IMR-90 (cell line): ENCODE data around the gene ADAMTS13. TPM values are rescaled to one million over a fixed set of nuclear protein-coding genes. Genes with fewer than 3 reads are reported as not detected.

Experiments used
- ATAC-seq: fragments of 200-7000 bp; cut with Tn5 transposase; 2 replicates; pipeline ENCODE4 v1.9.1; 2020; ENCODE audit warnings: low read depth, mild to moderate bottlenecking, moderate library complexity
- BruUV-seq: library from RNA; stranded (reverse); fragments of 400-500 nt; replicated peaks from 2 replicates; lab custom pipeline; 2021; lab: Mats Ljungman, UMichigan
- CTCF ChIA-PET: fragments of 300-600 bp; formaldehyde crosslinking; extraction: SDS; loops from one replicate; lab custom pipeline; 2021; ENCODE audit warnings: antibody characterized with exemption; lab: Yijun Ruan, JAX
- POLR2A ChIA-PET: fragments of 300-600 bp; sonication (Branson Sonifier 250); formaldehyde crosslinking; loops from one replicate; lab custom pipeline; 2022; ENCODE audit warnings: antibody characterized with exemption; ENCODE audit not compliant: unreplicated experiment; lab: Charles Lee
- DNase-seq: peaks from one replicate; pipeline ENCODE4 v3.0.0; 2013
- H2AFZ ChIP-seq: replicated peaks from 2 replicates; pipeline ENCODE3; 2013; ENCODE audit warnings: low read length, mild to moderate bottlenecking; ENCODE audit not compliant: poor library complexity
- H2AK5ac ChIP-seq: 2 replicates; pipeline ENCODE4 v1.6.1; 2013; ENCODE audit warnings: low read depth, low read length, inconsistent platforms
- H2AK9ac ChIP-seq: replicated peaks from 2 replicates; pipeline ENCODE3; 2013; ENCODE audit warnings: mild to moderate bottlenecking, low read depth, low read length, moderate library complexity; ENCODE audit not compliant: poor library complexity
- H2BK120ac ChIP-seq: 2 replicates; pipeline ENCODE4 v1.6.1; 2013; ENCODE audit warnings: low read depth, low read length, inconsistent platforms
- H2BK15ac ChIP-seq: 3 replicates; pipeline ENCODE4 v1.6.1; 2013; ENCODE audit warnings: low read depth, low read length, inconsistent platforms
- H2BK20ac ChIP-seq: 2 replicates; pipeline ENCODE4 v1.6.1; 2013; ENCODE audit warnings: low read depth, mild to moderate bottlenecking, inconsistent platforms, low read length, moderate library complexity
- H2BK5ac ChIP-seq: 2 replicates; pipeline ENCODE4 v1.6.1; 2013; ENCODE audit warnings: mild to moderate bottlenecking, low read depth, low read length, inconsistent platforms; ENCODE audit not compliant: poor library complexity, severe bottlenecking
- H3K14ac ChIP-seq: replicated peaks from 2 replicates; pipeline ENCODE4 v1.6.1; 2013; ENCODE audit warnings: low read depth, low read length, inconsistent platforms
- H3K18ac ChIP-seq: 2 replicates; pipeline ENCODE4 v1.6.1; 2013; ENCODE audit warnings: low read depth, low read length, control low read depth
- H3K23ac ChIP-seq: 2 replicates; pipeline ENCODE4 v1.6.1; 2013; ENCODE audit warnings: low read depth, low read length, inconsistent platforms
- H3K27ac ChIP-seq: 2 replicates; pipeline ENCODE4 v1.5.1; 2013; ENCODE audit warnings: mild to moderate bottlenecking, control low read depth, low read length; ENCODE audit not compliant: insufficient read depth
- H3K27me3 ChIP-seq: 2 replicates; pipeline ENCODE4 v1.6.1; 2013; ENCODE audit warnings: low read length; ENCODE audit not compliant: control insufficient read depth, insufficient read depth
- H3K36me3 ChIP-seq: 2 replicates; pipeline ENCODE4 v1.6.1; 2013; ENCODE audit warnings: low read length, mixed read lengths; ENCODE audit not compliant: control insufficient read depth, insufficient read depth
- H3K4ac ChIP-seq: 2 replicates; pipeline ENCODE4 v1.6.1; 2013; ENCODE audit warnings: low read depth, low read length, inconsistent platforms
- H3K4me1 ChIP-seq: 2 replicates; pipeline ENCODE4 v1.6.1; 2013; ENCODE audit warnings: low read length, mixed read lengths; ENCODE audit not compliant: control insufficient read depth, insufficient read depth
- H3K4me2 ChIP-seq: 2 replicates; pipeline ENCODE4 v1.6.1; 2013; ENCODE audit warnings: low read depth, mild to moderate bottlenecking, control low read depth, low read length, moderate library complexity
- H3K4me3 ChIP-seq: 2 replicates; pipeline ENCODE4 v1.5.1; 2013; ENCODE audit warnings: low read depth, mild to moderate bottlenecking, control low read depth, low read length, moderate library complexity; ENCODE audit not compliant: insufficient read depth
- H3K56ac ChIP-seq: 2 replicates; pipeline ENCODE4 v1.6.1; 2013; ENCODE audit warnings: low read length, inconsistent platforms; ENCODE audit not compliant: insufficient read depth; ENCODE audit errors: extremely low read depth
- H3K79me1 ChIP-seq, 2 experiments: 2 replicates each; pipeline ENCODE4 v1.6.1; 2013; ENCODE audit warnings: low read length in 2 of 2, inconsistent platforms in 1 of 2, low read depth in 1 of 2
- H3K9ac ChIP-seq: 2 replicates; pipeline ENCODE4 v1.6.1; 2013; ENCODE audit warnings: low read depth, low read length, control low read depth
- H3K9me1 ChIP-seq: 2 replicates; pipeline ENCODE4 v1.6.1; 2013; ENCODE audit warnings: low read length, inconsistent platforms; ENCODE audit not compliant: insufficient read depth
- H3K9me3 ChIP-seq: 2 replicates; pipeline ENCODE4 v1.6.1; 2013; ENCODE audit warnings: low read length; ENCODE audit not compliant: control insufficient read depth, insufficient read depth
- H4K20me1 ChIP-seq: 2 replicates; pipeline ENCODE4 v1.6.1; 2013; ENCODE audit warnings: low read length, inconsistent platforms; ENCODE audit not compliant: insufficient read depth
- H4K5ac ChIP-seq: 2 replicates; pipeline ENCODE4 v1.6.1; 2013; ENCODE audit warnings: mild to moderate bottlenecking, low read depth, low read length, control low read depth
- H4K8ac ChIP-seq, 2 experiments: 2 replicates each; pipeline ENCODE4 v1.6.1; 2013; ENCODE audit warnings: low read depth in 2 of 2, low read length in 2 of 2, control low read depth in 1 of 2, inconsistent platforms in 1 of 2
- H4K91ac ChIP-seq: 2 replicates; pipeline ENCODE4 v1.6.1; 2013; ENCODE audit warnings: low read depth, low read length, inconsistent platforms; ENCODE audit not compliant: insufficient read depth
- BHLHE40 ChIP-seq: fragments of 150-350 bp; IDR thresholded peaks from 2 replicates; pipeline ENCODE4 v1.6.1; 2016; ENCODE audit warnings: mild to moderate bottlenecking, low read depth, low read length
- CEBPB ChIP-seq: IDR thresholded peaks from 2 replicates; pipeline ENCODE4 v1.6.1; 2012; ENCODE audit warnings: low read depth, low read length, improper control_type of control experiment
- CHD1 ChIP-seq: IDR thresholded peaks from 2 replicates; pipeline ENCODE4 v1.6.1; 2012; ENCODE audit warnings: low read depth, low read length, improper control_type of control experiment
- FOS ChIP-seq: fragments of 150-350 bp; IDR thresholded peaks from 2 replicates; pipeline ENCODE4 v1.6.1; 2016; ENCODE audit warnings: low read depth, low read length
- MAFK ChIP-seq: IDR thresholded peaks from 2 replicates; pipeline ENCODE4 v1.6.1; 2012; ENCODE audit warnings: low read depth, low read length, improper control_type of control experiment
- MAZ ChIP-seq: IDR thresholded peaks from 2 replicates; pipeline ENCODE4 v1.6.1; 2012; ENCODE audit warnings: low read depth, mild to moderate bottlenecking, low read length, improper control_type of control experiment, moderate library complexity, borderline replicate concordance
- MXI1 ChIP-seq: IDR thresholded peaks from 2 replicates; pipeline ENCODE4 v1.6.1; 2012; ENCODE audit warnings: low read depth, mild to moderate bottlenecking, low read length, moderate library complexity, borderline replicate concordance
- NFE2L2 ChIP-seq: fragments of 150-350 bp; IDR thresholded peaks from 2 replicates; pipeline ENCODE4 v1.6.1; 2016; ENCODE audit warnings: low read depth, mild to moderate bottlenecking, low read length
- POLR2A ChIP-seq: IDR thresholded peaks from 2 replicates; pipeline ENCODE4 v1.6.1; 2012; ENCODE audit warnings: mild to moderate bottlenecking, low read depth, low read length
- RAD21 ChIP-seq: IDR thresholded peaks from 2 replicates; pipeline ENCODE4 v1.6.1; 2012; ENCODE audit warnings: low read length, improper control_type of control experiment
- RCOR1 ChIP-seq: IDR thresholded peaks from 2 replicates; pipeline ENCODE4 v1.6.1; 2012; ENCODE audit warnings: mild to moderate bottlenecking, low read length, improper control_type of control experiment; ENCODE audit not compliant: insufficient replicate concordance
- RFX5 ChIP-seq: IDR thresholded peaks from 2 replicates; pipeline ENCODE4 v1.8.0; 2012; ENCODE audit warnings: low read depth, mild to moderate bottlenecking, low read length, moderate library complexity
- SMC3 ChIP-seq: fragments of 150-350 bp; IDR thresholded peaks from 2 replicates; pipeline ENCODE4 v1.6.1; 2016; ENCODE audit warnings: low read depth, mild to moderate bottlenecking, antibody characterized with exemption, low read length, moderate library complexity
- WGBS, 2 experiments: methylation state at CpG; one replicate each; pipeline versions ENCODE4 v1.1.5 to v1.1.7; 2013; ENCODE audit warnings: missing lambda C conversion rate in 2 of 2; ENCODE audit not compliant: insufficient read length in 1 of 2; ENCODE audit errors: extremely low coverage in 2 of 2; 5-methylcytosine and 5-hydroxymethylcytosine counted together
- dilution Hi-C: fragments of 300-500 bp; cut with HindIII; formaldehyde crosslinking; loops from one replicate; pipeline ENCODE4 v1.14.3; 2018; ENCODE audit warnings: low sequenced_read_pairs; ENCODE audit not compliant: unreplicated experiment
- in situ Hi-C: fragments of 300-500 bp; cut with MboI; formaldehyde crosslinking; loops from 3 replicates; pipeline ENCODE4 v1.14.3; 2019; ENCODE audit warnings: low sequenced_read_pairs, inconsistent platforms, mixed read lengths
- intact Hi-C: fragments of 100-400 bp; cut with micrococcal nuclease; formaldehyde crosslinking; loops from 2 replicates; pipeline ENCODE4 v1.10.0; 2022
- polyA plus RNA-seq, 3 experiments: library from polyadenylated mRNA; depleted of rRNA; stranded (reverse); fragments of >200 nt; gene quantifications; 2 replicates each; pipeline ENCODE4 v1.2.3, GENCODE V29; 2012; ENCODE audit warnings: low replicate concordance in 1 of 3
- total RNA-seq: library from RNA; depleted of rRNA; stranded (reverse); fragments of >200 nt; gene quantifications from 2 replicates; pipeline ENCODE4 v1.2.3, GENCODE V29; 2012
- TF ChIP-seq, protein P1 (sequence below): conservative IDR thresholded peaks from 2 replicates; pipeline ENCODE4 v1.5.1; 2012; ENCODE audit warnings: mild to moderate bottlenecking, low read depth, low read length, improper control_type of control experiment
- TF ChIP-seq, protein P2 (sequence below): fragments of 150-350 bp; IDR thresholded peaks from 2 replicates; pipeline ENCODE4 v1.6.1; 2016; ENCODE audit warnings: low read depth, mild to moderate bottlenecking, low read length, moderate library complexity, borderline replicate concordance

ADAMTS13 gene
- total and polyA plus RNA-seq, 2 of the 4 experiments (the other 2 are of a cell fraction) = 0.18 to 2.8 TPM

DNA sequence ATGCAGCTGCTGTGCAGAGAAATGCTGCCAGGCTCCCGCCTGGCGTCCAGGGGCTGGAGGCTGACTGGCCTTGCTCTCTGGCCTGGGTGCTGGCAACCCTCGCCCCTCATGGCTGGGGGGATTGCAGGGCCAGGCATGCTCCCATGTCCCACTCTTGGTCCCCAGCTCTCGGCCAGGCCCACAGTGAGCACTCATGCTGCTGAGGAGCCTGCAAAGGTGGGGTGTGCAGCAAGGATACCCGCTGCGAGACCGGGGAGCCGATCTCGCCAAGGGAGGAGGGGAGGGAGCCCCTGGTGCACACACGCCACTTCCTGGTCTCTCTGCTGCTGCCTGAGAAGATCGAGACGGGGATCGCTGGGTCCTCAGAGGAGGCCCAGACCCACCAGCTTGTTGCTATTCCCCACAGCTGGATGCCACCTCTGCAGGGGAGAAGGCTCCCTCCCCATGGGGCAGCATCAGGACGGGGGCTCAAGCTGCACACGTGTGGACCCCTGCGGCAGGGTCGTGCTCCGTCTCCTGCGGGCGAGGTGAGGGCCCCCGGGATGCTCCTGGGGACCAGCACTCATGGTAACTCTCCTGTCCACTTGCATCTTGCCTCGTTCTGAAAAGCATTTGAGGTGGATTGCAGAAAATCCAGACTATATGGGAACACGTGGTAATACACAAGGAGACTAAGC, 23.3 kb downstream of the ADAMTS13 start:
- Histone ChIP-seq H3K27me3 (peaks cover 15% of the 10 kb centered on the region), H4K20me1 (no peaks in the 10 kb centered on the region; the same call in 1 of the 2 replicates), H4K5ac (no peak overlapping the region), H3K9ac (no peak overlapping the region), H3K56ac (no peak overlapping the region), H3K14ac (no peak overlapping the region), H4K91ac (no peak overlapping the region), H2AK9ac (no peak overlapping the region), H3K4me2 (no peak overlapping the region), H2BK20ac (no peak overlapping the region), H3K4me1 (no peaks in the 10 kb centered on the region), H3K4ac (no peak overlapping the region), H3K9me1 (no peaks in the 10 kb centered on the region), H3K23ac (no peak overlapping the region), H3K36me3 (no peaks in the 10 kb centered on the region), H3K27ac (no peak overlapping the region), H4K8ac (no peak overlapping the region), H3K79me1 (no peaks in the 10 kb centered on the region), H3K9me3 (no peaks in the 10 kb centered on the region), H2AK5ac (no peak overlapping the region), H2BK15ac (no peak overlapping the region), H3K4me3 (no peak overlapping the region), H3K18ac (no peak overlapping the region), H2AFZ (no peak overlapping the region), H2BK120ac (no peak overlapping the region), H2BK5ac (no peak overlapping the region)
- no TSS peak for BruUV-seq
- in situ Hi-C loops (no loop called here), intact Hi-C loops (no loop called here), dilution Hi-C loops (no loop called here)
- 64% methylated on average over 5 of the region's 23 CpGs; no CpG with 5 or more reads in 1 of the 2 experiments for WGBS, 2 experiments
- CTCF ChIA-PET = no interaction called here
- DNase-seq = no peak
- POLR2A ChIA-PET = interaction anchor here (1.1 kb wide), 1 partner anchor 14 kb away, joined by 3 read pairs; no protein-coding TSS in a partner anchor
- ATAC-seq = no peak
- TF ChIP-seq MAFK = no peak
- TF ChIP-seq SMC3 = no peak
- no peak for TF ChIP-seq NFE2L2
- TF ChIP-seq CEBPB = no peak
- TF ChIP-seq POLR2A = no peak
- TF ChIP-seq, protein P1, sequence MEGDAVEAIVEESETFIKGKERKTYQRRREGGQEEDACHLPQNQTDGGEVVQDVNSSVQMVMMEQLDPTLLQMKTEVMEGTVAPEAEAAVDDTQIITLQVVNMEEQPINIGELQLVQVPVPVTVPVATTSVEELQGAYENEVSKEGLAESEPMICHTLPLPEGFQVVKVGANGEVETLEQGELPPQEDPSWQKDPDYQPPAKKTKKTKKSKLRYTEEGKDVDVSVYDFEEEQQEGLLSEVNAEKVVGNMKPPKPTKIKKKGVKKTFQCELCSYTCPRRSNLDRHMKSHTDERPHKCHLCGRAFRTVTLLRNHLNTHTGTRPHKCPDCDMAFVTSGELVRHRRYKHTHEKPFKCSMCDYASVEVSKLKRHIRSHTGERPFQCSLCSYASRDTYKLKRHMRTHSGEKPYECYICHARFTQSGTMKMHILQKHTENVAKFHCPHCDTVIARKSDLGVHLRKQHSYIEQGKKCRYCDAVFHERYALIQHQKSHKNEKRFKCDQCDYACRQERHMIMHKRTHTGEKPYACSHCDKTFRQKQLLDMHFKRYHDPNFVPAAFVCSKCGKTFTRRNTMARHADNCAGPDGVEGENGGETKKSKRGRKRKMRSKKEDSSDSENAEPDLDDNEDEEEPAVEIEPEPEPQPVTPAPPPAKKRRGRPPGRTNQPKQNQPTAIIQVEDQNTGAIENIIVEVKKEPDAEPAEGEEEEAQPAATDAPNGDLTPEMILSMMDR = no peak
- no peak for TF ChIP-seq CHD1
- TF ChIP-seq RCOR1 = no peak
- no peak for TF ChIP-seq MXI1
- no peak for TF ChIP-seq RAD21
- TF ChIP-seq MAZ = no peak
- TF ChIP-seq FOS = no peak
- TF ChIP-seq BHLHE40 = no peak
- TF ChIP-seq, protein P2, sequence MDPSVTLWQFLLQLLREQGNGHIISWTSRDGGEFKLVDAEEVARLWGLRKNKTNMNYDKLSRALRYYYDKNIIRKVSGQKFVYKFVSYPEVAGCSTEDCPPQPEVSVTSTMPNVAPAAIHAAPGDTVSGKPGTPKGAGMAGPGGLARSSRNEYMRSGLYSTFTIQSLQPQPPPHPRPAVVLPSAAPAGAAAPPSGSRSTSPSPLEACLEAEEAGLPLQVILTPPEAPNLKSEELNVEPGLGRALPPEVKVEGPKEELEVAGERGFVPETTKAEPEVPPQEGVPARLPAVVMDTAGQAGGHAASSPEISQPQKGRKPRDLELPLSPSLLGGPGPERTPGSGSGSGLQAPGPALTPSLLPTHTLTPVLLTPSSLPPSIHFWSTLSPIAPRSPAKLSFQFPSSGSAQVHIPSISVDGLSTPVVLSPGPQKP = no peak
- no peak for TF ChIP-seq RFX5
